Measurements from ENCODE around the gene QPCTL.
"Not testable (repeated sequence)": the region's sequence is repeated elsewhere in the genome, so short reads cannot be mapped to it uniquely, and the experiment has no call there.

The QPCTL gene

DNA sequence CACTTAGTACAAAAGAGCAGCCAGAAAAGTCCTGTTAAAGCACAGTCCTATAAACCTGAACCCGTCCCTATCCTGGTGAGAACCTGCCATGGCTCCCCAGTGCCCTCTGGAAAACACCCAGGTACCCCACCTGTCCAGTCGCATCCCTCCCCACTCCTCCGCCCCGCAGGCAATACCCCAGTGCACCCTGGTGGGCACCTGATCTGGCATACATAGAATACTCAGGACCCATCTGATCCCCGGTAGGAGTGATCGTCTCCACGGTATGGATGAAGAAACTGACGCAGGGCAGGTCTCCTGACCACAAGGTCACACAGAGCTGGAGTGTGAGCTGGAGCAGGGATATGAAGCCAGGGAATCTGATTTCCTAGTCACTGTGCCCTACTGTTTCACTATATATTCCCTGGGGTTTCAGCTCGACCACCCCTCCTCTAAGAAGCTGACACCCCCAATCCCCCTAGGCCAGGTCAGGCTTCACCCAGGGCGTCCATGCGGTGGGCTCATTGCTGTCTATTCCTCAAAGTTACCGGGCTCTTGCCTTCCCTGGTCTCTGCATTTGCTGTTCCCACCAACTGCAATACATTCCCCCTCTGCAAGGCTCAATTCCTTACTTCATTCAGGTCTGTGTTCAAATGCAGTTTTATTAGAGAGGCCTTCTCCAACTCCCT lies 25.7 kb downstream of the QPCTL start:
- no peak for DNase-seq

DNA sequence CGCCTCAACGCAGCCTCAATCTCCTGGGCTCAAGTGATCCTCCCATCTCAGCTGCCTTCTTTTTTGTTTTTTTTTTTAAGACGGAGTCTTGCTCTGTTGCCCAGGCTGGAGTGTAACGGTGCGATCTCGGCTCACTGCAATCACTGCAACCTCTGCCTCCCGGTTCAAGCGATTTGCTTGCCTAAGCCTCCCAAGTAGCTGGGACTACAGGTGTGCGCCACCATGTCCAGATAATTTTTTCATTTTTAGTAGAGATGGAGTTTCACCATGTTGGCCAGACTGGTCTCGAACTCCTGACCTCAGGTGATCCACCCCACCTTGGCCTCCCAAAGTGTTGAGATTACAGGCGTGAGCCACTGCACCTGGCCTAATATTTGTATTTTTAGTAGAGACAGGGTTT lies 27.6 kb downstream of the QPCTL start:
- not testable (repeated sequence) for DNase-seq

DNA sequence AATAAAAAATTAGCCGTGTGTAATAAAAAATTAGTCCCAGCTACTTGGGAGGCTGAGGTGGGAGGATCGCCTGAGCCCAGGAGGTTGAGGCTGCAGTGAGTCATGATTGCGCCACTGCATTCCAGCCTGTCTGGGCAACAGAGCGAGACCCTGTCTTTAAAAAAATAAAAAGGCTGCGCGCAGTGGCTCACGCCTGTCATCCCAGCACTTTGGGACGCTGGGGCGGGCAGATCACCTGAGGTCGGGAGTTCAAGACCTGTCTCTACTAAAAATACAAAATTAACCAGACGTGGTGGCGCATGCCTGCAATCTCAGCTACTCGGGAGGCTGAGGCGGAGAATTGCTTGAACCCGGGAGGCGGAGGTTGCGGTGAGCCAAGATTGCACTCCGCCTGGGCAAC lies 36.2 kb downstream of the QPCTL start:
- DNase-seq: not testable (repeated sequence)

DNA sequence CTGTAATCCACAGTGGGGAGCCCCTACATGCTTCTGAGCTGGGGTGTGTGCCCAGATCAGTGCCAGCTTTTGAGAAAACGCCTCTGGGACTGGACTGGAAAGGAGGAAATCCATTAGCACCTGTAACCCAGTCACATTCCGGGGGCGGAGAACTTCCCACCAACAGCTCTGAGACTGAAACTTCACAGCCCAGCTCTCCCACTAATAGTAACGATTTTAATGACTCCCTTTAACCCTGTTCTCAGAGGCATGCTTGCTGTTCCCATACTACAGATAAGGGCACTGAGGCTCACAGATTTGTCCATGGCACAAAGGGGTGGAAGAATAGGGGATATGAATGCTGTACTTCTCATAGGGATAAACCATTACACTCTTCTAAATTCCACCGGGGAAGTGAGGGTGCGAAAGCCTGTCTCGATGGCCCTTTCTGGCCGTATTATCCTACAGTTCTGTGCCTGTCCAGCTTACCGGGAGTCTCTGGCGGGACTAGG lies 37.4 kb downstream of the QPCTL start:
- no peak for DNase-seq

DNA sequence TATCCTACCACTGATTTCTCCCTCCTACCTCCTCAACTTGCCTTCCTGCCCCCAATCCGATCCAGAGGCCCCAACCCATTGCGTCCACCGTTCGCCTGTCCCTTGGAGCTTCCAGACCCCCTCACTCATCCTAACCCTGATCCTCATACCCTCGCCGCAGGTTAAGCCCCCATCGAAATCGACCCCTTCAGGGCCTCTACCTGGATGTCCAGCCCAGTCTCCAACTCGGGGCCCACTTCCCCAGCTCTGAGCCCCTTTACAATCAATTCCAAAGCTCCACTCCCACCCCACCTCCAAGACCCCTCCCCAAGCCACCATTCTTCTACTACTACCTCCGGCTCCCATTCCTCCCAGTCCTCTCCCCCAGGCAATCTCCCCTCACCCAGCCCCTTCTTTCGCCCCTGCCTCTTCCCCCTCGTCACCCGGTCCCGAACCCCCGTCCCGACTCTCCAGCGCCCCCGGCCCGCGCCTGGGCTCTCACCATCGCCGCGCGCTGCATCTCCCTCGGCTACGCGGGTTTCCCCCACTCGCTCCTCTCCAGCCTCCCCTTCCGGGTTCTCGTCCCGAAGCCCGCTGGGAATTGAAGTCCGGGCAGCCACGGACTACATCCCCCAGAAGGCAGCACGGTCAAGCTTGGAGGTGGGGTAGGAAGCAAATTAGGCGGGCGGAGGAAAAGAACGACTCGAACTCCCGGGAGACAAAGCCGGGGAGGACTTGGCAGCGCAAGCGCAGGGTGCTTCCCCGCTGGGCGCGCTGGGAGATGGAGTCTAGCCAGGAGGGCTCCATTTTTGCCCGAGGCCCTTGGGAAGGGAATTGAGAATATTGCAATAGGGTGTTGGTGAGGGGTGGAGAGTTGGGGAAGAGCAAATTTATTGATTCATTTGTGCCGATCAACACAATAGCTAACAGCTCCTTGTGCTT lies 38.2 kb downstream of the QPCTL start, which contains the start of gene FBXO46:
Gene FBXO46, minus strand, starts transcription at position 529 of the 921 bp plus-strand sequence. CDS start 17,401 bp downstream, outside the sequence.
- DNase-seq: peak; percentile 96

DNA sequence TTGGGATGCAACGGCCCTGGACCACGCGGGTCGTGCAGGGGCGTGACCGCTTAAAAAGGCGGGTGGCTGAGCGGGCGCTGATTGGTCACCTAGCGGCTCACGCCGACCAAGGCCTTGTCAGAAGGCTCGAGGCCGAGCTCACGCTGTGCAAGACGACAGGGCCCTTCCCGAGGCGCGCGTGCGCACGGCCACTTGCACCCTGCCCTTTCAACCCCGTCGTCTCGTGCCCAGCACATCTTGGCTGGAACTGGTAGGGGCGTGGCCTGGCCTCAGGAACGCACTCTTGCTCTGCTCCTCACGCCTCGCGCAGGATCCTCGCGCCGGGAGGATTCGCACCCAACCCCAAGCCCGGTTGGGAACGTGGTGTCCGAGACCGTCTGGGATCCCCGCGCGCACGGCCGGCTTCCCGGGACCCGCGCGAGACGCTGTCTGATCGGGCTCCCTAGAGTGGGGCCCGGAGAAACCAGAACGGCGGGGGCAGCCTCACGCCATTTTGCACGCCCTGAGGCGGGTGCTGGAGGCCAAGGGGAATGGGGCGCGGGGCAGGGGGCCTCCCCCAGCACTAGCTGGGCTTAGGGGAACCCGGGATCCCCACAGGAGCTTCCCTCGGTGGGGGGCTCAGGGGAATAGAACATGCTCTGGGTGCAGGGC lies 40.8 kb downstream of the QPCTL start, which contains the start of gene MEIOSIN:
Gene MEIOSIN, plus strand, starts transcription at position 280 of the 651 bp plus-strand sequence. CDS start 1,938 bp downstream, outside the sequence.
- DNase-seq: no peak

DNA sequence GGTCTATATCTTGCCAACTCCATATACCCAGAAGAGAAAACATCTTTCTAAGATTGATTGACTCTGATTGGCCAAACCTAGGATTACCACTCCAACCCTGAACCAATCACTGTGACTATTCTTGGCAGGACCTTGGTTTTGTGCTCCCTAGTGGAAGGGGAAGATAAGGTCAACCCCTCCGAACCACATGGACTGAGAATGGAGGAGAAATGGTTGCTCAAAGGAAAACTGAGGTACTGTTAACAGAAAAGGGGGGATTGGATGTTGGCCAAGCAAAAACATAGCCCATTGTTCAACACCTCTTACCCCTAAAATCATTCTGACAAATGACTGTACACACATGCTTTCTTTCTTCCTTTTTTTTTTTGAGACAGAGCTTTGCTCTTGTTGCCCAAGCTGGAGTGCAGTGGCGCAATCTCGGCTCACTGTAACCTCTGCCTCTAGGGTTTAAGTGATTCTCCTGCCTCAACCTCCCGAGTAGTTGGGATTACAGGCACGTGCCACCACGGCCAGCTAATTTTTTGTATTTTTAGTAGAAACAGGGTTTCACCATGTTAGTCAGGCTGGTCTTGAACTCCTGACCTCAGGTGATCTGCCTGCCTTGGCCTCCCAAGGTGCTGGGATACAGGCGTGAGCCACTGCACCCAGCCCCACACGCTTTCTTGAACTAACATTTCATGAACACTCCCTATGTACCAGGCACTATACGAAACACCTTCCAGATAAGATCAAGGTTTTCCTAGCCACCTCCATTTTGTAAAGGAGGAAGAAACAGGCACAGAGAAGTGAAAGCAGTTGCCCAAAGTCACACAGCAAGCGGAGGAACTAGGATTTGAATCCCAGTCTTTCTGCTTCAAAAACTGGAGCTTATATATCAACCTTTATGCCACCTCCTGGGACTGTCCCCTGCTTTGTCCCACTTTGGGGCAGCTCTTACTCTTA lies 47.3 kb downstream of the QPCTL start:
- DNase-seq: no peak

DNA sequence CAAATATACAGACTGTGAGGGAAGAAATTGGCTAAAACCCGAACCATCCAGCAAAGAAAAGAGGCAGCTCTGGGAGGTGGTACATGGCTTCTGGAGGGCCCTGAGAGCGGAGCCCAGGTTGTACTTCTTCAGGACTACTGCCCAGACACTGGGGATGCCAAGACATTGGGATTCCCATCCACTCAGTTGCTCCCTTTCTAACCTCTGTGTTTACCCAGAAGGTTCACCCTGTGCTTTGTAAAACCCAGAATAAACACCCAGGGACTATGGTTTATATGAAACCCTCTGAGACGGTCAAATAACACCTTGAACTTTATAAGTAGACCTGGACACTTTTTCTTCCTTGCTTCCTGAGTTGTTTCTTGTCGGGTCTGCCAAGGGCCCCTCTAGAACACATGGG lies 50.5 kb downstream of the QPCTL start:
- no peak for DNase-seq

DNA sequence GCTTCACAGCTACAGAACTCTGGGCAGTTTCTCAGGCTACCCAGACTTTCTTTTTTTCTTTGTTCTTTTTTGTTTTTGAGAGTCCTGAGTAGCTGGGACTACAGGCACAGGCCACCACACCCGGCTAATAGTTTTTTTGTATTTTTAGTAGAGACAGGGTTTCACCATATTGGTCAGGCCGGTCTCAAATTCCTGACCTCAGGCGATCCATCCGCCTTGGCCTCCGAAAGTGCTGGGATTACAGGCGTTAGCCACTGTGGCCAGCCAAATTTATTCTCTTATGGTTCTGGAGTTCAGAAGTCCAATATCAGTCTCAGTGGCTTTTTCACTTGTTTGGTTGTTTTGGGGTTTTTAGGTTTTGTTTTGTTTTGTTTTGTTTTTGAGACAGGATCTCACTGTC lies 53.1 kb downstream of the QPCTL start:
- DNase-seq: no peak

DNA sequence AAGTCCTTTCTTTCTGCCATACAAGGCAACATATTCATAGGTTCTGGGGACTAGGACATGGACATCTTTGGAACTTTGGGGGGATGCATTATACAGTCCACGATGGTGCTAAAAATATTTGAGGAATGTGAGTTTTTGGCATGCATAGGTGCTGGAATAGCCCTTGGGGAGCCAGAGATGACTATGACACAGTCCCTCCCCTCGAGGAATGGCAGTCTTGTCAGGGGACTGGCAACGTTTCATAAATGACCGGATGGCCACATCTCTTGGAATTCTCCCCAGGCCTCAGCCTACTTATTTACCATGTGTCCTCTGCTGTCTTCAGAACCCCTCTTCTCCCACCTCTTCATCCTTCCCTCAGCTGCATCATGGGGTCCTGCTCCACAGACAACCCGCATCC lies 54.4 kb downstream of the QPCTL start:
- DNase-seq: no peak

DNA sequence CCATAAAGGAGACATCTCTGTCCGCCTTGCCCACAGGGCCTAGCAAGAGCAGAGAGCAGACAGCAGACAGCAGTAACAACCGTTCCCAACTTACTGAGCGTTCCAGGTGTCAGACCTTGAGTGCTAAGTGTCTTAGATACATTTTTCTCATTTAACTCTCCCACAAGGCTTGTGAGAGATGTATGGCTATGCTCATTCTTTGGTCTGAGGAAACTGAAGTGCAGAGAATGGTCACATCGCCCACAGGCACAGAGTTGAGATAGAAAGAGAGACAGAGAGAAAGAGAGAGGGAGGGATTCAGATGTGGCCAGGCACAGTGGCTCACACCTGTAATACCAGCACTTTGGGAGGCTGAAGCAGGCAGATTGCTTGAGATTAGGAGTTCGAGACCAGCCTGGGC lies 55.0 kb downstream of the QPCTL start:
- no peak for DNase-seq

DNA sequence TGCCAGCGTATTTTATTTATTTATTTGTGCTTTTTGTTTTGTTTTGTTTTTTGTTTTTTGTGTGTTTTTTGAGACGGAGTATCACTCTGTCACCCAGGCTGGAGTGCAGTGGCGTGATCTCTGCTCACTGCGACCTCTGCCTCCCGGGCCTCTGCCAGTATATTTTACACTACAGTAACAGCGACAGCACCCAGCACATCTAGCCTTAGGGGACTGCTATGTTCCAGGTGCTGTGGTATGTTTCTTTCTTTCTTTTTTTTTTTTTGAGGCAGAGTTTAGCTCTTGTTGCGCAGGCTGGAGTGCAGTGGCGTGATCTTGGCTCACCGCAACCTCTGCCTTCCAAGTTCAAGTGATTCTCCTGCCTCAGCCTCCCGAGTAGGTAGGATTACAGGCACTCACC lies 59.0 kb downstream of the QPCTL start:
- DNase-seq: not testable (repeated sequence)

DNA sequence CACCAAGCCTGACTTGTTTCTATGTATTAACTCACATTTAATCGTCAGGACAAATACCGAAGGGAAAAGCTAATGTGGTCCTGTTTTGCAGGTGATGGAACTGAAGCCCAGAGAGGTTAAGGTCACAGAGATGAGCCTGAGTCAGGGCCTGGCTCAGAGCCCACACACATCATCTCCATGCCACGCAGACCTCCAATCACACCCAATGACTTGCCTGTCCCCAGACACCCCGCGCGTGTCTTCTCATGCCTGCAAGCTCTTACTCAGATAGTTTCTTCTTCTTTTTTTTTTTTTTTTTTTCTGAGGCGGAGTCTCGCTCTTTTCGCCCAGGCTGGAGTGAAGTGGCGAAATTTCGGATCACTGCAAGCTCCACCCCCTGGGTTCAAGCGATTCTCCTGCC lies 60.2 kb downstream of the QPCTL start:
- DNase-seq: no peak

DNA sequence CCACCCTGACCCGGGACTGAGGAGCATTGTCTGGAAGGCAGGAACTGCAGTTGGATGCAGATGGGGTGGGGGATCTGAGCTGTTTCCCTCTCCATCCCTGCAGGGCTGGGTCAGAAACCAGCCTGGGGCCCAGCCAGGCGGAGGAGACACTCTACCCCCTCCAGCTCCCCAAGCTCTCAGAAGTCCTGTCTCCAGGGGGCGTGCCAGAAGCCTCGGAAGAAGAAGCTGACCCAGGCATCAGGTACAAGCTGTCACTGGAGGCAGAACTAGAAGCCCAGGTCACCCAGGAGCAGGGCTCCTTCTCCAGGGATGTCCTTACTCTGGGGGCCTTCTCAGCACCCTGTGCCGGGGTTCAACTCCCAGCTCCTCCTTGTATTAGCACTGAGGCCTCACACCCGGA lies 61.1 kb downstream of the QPCTL start:
- DNase-seq: no peak

Measured in CD4-positive, alpha-beta T cell treated with Interleukin-4 for 4 hours (primary cell).